NCI-H2081 treated with DMSO at 0.1 percent for 48 hours (cell line): Measurements from ENCODE around the gene WWOX.

Source experiments
- DNase-seq: peaks from one replicate; lab custom pipeline; 2025; lab: John Stamatoyannopoulos, UW

WWOX gene

DNA sequence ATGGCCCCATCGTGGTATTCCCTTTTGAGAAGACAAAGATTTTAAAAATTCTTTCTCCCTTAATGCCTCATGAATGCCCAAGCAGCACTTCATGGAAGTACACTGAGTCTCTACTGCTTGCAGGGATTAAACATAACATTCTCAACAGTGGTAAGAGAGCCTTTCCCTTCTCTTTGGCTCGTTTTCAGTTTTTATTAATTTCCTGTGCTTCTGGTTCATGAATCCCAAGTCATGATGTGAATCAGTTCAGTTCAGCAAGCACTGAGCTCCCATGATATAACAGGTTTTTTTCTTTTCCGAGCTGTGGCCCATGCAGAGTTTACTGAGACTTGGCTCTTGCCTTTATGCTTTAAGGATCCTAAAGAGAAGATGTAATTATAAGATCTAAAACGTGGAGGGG lies 175.3 kb downstream of the WWOX start:
- DNase-seq, result no peak

DNA sequence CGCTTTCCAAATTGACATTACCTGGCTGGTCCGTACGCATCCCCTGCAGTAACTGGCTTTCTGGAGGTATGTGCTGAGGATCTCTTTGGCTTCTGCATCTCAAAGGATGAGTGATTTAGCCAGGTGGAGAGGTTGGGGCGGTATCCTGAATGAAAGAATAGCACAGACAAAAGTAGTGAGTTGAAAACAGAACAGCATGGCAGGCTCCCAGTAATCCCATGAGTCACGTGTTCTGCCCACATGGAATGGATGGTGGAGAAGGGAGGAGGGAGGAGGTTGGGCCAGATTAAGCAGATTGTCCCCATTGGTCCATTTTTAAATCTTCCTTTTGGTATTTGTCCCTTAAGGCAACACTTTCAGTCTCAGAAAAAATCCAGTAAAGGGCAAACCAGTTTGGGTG lies 176.0 kb downstream of the WWOX start:
- DNase-seq, result no peak

DNA sequence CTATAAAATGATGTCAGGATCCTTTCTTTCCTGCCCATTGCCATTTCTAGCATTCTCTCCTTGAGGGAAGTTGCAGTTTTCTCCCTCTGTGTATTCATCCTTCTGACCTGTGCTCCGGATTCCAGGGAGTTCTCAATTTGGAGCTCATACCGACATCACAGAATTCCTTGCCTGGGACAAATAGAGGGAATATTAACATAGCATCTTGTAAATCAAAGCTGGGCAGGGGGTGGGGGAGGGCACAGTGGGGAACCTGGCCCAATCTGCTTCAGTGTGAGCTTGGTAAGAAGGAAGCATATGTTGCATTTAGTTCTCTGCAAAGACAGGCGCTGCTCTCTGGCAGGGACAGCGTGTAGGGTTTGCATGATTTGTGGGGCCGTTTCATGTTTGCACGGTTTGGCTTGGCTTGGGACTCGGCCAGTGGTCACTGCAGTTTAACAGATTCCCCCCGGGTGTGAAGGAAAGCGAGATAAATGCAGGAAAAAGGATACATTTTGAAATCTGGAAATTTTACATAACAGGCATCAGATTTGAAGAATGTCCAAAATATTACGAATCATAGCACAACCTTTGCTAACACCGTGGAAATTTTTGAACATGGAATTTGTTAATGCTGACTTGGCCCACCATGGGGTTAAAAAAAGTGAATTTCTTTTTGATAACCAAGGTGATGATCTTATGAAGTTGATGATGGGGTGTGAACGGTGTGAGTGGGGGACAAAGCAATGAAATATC lies 178.0 kb downstream of the WWOX start:
- no peak for DNase-seq

DNA sequence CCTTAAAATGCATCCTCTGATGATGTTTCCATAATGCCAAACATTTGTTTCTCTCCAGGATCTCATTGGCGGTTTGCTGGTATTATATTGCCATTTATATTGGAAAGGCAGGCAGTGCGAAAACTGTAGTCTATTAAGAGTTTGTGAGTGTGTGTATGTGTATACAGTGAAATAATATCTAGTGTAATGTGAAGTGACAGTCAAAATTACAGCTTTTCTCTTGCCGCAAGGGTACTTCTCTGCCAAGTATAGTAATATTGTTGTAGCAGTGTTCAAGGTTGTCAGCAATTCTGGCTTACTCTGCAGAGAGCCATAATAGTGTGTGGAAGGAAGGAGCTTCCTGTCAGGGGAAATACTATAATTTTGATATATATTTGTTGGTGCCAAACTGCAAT lies 178.6 kb downstream of the WWOX start:
- no peak for DNase-seq

DNA sequence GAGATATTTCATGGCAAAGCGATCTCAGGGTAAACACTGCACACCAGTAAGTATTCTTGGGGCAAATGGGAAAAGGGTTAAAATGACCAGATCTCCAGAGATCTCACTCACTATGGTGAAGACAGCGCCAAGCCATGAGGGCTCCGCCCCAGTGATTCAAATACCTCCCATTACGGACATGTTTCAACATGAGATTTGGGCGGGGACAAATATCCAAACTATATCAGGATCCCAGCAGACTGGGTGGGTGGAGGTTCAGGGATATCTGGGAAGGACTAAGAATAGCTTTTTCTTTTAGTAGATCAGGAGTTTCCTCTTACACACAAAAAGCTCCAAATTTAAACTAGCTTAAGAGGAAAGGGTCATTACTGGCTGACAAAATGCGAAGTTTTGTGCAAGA lies 181.7 kb downstream of the WWOX start:
- DNase-seq, result no peak

DNA sequence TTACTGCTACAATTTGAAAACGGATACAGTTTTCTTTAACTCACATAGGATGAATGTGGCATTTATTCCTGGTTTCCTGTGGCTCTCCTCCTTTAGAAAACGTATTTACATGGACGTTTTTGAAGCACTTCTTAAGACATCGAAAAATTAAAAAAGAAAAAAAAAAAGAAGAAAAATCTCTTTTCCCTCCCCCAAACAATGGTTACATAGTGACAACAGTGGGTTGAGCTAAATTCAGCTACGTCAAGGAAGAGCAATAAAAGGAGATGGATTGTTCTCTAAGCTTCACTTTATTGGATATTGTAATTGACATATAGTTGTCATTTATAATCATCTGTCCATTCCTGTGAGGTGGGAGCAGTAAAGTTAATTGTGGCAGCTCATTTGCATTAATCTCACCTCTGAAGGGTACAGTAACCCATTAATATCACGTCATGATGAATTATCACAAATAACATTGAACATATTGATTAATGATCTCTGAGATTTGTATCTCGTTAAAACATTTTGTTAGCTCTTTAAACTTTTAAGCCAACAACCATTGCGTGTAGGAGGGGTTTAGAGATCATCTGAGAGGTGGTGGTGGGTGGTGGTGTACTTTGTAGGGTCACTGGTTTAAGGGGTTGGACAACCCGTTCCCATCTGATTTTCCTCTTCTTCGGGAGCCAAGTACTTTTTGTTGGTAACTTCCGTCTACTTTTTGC lies 184.2 kb downstream of the WWOX start:
- no peak for DNase-seq

DNA sequence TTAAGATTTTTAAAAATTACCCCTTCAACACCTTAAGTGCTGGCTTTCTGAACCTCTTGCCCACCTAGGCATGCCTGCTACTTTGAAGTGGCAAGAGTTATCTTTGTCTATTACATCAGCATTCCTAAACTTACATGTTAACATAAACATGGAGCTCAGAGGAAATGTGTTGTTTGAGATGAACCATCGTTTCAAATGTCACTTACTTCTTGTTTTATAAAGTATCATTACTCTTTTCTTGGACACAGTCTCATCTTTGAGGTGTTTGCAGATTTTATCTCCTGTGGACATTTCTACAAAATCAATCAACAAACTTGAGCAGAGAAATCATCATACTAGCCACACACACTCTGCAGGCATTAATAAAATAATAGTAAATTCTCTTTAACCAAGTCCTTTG lies 184.9 kb downstream of the WWOX start:
- DNase-seq, result no peak

DNA sequence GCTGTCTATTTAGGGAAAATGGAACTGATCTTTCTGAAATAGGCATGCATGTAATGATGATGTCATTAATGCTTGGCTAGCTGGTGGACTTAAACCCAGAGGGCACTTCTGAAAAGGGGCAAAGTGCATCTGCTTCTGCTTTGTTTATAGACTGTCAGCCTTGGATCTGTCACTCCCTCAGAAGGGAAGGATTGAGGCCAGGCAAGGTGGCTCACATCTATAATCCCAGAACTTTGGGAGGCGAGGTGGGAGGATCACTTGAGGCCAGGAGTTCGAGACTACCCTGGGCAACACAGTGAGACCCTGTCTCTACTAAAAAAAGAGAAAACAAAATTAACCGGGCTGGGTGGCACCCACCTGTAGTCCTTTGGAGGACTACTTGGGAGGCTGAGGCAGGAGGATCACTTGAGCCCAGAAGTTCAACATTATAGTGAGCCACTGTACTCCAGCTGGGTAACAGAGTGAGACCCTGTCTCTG lies 185.5 kb downstream of the WWOX start:
- no peak for DNase-seq

DNA sequence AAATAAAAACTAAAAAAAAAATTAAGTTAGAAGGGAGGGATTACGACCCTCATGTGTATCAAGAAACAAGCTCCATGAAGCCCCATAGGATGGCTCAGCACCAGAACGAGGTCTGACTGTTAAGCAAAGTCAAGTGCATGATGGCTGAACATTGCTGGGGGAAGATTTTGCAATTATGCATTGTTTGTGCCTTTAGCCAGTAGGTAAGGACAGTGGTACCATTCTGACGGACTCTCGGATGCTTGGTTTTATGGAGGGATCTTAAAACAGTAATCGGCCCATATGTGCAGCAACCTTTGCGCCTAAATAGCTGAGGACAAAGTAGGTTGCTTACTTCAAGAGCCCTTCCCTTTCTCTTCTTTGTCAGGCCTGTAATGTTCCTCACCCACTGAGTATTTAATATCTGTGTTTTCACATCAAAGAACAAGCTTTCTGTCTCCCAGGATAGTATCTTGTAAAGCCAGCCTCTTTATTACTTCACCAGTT lies 186.0 kb downstream of the WWOX start:
- DNase-seq, result no peak

DNA sequence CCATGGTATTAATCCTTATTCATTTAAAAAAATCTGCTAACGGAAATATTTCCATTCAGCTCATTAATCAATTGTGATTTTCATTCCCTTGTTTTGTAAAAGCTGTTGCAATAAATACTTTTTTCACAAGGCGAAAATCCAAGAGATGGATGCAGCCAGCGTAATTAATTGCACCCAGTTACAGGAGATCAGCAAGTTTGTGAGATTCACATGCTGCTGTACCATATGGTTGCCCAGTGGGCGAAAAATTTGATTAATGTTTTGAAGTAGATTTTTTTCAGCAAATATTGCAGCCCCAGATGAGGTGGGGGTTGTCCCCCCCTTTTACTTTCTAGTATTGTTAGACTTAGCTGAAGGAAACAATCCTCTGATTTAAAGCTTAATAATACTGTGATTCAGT lies 186.6 kb downstream of the WWOX start:
- no peak for DNase-seq

DNA sequence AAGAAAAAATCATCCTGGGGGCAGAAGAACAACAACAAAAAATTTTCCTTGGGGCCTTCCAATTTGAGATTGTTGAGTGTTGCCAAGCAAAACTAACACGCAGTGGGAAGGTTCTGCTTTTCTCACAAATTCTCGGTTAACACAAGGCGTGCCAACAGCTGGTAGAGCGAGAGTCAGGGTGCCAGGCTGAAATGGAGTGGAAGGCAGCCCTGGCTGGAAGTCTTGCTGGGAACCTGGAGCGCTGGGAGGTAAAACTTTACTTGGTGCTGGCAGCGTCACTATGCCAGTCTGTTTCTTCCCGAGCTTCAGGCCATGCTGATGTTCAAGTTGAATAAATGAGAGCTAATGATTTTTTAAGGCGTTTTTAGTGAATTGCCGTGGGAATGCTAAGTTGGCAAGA lies 189.4 kb downstream of the WWOX start:
- DNase-seq, result no peak

DNA sequence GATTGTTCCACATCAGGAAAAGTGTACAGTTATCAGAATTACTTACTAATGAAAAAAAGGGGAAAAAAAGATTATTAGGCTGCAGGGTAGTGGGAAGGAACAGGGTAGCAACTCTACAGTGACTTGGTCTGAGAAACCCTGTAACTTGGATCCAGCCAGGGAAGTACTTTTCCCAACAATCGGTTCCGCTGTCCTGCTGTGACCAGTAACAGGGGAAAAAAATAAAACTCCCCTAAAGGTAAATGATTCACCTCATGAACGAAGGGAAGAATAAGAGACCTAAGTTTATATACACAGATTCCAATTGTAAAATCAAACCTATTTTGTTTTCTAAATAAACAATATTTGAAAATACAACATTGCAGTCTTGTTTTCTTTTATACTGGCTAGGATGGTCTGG lies 189.9 kb downstream of the WWOX start:
- no peak for DNase-seq

DNA sequence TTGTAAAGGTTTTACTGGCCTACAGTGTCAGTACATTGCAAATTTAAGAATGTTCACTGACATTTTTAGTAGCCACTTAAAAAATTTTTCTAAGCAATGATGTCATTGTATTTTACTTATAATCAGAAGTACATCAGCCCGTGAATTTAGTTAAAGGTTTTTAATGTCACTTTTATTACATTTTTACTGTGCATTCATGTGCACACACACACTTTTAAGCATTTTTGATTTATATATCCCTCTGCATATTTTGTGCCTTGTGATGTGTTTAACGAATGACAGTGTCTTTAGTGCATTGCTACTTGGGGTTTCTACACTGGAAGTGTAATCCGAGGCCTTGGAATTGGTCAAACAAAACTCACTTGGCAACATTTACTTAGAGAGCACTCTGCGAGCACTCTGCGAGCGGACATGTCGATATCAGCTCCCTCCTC lies 190.4 kb downstream of the WWOX start:
- DNase-seq, result no peak

DNA sequence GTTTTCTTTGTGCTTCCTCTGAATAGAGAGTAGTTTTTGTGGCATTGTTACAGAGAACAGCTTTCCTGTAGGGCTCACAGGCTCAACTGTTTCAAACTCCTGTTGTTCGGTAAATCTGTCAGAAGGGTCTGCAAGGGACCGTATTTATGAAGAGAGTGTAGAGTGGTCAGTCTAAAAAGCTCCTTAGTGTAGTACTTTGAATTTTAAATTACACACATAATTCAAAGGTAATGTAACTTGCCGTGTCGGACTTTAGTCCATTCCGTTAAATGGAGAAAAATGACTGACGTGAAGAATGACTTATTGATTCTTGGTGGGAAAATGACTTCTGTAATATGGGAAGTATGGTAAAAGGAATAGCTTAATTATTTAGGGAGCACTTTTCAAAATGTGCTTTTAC lies 190.9 kb downstream of the WWOX start:
- DNase-seq, result no peak

DNA sequence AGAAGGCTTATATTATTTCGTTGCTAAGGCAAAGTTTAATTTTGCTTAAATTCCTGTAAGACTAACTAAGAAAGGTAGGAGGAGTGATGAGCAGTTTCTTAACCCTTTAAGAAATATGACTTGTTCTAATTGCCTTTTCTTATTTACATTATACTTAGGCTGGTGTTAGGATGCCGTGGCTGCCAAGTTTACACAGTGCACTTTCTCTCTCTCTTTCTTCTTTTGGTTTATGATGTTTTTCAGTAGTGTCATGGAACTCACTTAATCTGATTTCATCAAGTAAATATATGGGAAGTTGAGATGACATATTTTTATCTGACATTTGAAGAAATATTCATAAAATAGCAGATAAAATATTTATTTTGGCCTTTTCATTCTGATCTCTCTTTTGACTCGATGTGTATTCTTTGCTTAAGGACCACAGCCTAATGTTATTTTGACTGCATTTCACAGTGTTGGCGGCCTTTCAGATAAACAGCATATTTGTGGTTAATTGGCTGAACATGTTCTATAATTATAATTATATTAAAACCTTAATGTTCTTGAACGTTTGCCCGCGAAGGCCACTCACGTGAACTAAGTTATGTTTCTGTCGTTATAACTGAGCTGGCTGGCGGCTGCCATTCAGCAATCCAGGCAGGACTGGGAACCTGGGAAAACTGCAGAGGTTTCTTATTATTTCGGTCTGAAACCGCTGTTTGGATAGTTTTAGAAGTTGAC lies 191.6 kb downstream of the WWOX start:
- DNase-seq, result no peak

DNA sequence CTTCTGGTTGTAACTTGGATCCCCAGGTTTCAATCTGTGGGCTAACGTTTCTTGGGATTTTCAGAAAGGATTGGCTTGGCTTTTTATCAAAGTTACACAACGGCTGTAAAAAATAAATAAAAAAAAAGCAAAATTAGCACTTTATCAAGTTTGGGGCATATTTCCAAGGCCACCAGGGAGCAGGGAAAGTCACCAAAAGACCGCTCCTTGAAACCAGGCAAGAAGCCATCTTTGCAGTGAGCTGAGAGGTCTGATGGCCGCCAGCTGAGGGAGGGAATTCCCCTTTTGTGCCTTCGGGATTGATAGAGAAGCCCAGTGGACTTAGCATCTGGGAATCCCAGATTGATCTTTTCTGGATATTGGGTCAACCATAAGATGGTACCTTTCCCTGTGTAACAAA lies 192.2 kb downstream of the WWOX start:
- no peak for DNase-seq

DNA sequence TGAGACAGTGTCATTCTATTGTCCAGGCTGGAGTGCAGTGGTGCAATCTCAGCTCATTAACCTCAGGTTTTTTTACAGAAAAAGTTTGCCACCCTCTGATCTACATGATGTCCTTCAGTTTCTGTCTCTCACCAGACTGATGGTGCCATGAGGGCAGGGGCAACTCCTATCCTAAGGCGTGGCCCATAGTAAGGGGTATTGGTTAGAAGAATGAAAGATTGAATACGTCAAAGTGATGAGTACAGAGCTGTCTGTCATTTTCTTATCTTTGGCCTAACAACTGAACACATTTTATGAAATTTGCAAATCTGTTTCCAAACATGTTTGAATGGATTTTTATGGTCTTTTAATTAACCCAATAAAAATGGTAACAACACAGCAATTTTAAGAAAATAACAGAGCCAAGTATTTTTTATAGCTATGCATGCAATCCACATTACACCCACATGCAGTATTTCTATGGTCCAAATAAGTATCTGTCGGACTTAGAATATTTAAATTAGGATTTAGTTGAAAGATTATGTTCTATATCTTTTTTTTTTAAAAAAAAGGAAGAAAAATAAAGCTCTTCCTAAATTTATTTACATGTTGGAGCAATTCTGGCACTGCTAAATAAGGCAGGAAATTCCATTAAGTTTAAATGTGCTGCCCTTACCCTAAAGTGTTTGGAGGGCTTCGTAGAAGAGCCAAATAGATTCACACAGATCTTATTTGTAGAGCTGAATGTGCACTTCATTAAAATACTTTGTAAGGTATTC lies 192.8 kb downstream of the WWOX start:
- no peak for DNase-seq

DNA sequence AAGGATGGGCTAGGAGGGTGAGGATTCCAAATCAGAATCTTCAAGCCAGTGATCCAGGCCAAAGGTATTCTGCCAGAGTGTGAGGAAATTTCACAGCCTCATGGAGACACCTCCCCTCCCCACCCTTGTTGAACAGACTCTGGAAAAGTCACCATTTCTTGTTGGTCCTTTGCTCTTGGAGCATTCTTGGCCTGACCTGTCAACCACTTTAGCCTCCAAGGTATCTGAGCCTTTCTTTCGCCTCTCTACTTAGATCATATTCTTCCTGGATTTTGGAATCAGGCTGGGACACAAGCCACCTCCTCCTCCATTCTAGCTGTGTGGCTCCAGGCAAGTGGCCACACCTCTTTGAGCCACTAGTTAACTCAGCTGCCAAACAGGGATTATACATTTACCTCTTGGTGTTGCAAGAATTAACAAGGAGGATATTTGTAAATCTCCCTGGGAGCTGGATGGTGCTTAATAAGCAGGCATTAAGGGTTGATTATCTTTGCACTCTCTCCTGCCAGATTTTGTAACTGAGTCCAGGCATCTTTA lies 193.5 kb downstream of the WWOX start:
- DNase-seq, result no peak

DNA sequence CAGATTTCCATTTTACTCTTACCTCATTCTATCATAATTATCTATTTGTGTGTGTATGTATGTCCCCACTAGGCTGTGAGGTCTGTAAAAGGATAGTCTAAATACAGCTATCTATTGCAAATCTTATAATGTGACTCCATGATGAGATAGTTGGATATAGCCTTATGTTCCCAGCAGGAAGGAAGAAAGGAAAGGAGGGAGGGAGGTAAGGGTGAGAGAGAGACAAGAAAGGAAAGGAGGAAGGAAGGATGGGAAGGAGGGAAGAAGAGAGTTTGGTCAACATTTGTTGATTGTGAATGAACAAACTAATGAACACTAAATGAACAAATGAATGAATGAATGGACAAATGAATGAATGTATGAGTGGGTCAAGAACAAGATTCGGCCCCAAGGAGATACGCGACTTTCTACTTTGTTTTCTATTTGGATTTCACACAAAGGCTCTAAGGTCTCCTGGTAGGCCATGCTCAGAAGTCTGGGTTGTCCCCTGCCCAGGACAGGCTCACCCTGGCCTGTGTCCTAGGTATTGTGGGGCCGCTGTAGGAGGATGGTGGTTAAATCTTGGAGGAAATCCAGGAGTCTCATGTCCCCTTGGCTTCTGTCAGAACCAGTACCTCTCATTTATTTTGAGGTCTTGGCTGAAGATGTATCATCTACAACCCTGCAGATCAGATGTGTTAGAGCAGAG lies 195.2 kb downstream of the WWOX start:
- no peak for DNase-seq

DNA sequence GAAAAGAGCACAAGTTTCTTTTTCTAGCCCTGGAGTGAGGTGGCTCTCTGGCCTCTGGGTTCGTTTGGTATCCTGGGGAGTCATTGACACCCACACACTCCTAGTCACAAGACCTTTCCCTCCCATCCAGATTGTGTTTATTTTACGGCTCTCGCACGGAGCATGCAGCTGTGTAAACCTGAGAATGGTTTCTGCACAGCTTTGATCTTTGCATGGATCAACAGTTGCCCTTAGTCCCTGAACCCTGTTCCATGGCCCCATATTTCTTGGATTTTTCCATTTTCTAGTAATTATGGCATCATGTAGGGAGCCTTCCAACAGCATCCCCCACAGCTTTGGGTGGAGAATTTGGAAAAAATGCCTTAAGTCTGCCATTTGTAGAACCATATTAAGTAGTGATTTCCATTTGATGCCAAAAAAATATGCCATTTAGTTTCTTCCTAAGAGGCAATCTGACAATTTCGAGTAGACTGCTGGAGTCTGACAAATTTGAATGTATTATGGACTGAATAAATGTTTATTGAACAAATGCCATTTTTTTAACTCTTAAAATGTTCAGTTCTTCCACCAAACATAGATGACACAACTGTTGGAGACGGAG lies 197.7 kb downstream of the WWOX start:
- DNase-seq, result peak; percentile 44

DNA sequence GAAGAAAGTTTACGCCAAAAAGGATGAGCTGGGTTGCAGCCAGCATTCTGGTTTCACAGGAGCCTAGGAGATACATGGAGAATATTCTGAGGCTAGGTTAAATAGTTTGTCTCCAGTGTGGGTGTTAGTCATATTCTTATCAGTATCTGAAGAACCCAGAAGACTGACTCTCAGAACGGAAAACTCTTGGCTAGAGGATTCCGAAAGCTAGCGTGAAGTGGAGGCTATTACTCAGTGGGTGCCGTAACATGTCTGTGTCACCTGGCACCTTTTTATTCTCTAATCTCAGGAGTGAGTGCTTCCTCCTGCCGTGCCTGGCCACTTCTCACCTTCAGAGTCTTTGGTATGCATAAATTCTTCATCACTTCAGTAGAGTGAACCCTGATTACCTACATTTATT lies 199.5 kb downstream of the WWOX start:
- no peak for DNase-seq
